Memory B cell (primary cell): Measurements from ENCODE around the gene RPTOR.

Experiments
- ATAC-seq: fragments of 150-1000 bp; cut with Tn5 transposase; 2 replicates; pipeline ENCODE4 v1.10.0; 2021; ENCODE audit warnings: low read depth, mild to moderate bottlenecking, moderate library complexity
- DNase-seq, 2 donors: peaks; one replicate each; pipeline ENCODE4 v3.0.0; 2022; ENCODE audit warnings: low spot score in 2 of 2
- H3K27ac Mint-ChIP-seq: one replicate; pipeline ENCODE4 v1.8.0; 2022; ENCODE audit warnings: mild to moderate bottlenecking, moderate library complexity, mixed read lengths
- H3K27me3 Mint-ChIP-seq: one replicate; pipeline ENCODE4 v1.8.0; 2022; ENCODE audit warnings: mixed read lengths
- H3K36me3 Mint-ChIP-seq: one replicate; pipeline ENCODE4 v1.8.0; 2022; ENCODE audit warnings: mild to moderate bottlenecking, mixed read lengths
- H3K4me1 Mint-ChIP-seq: one replicate; pipeline ENCODE4 v1.8.0; 2022; ENCODE audit warnings: mixed read lengths
- H3K4me3 Mint-ChIP-seq: one replicate; pipeline ENCODE4 v1.8.0; 2022; ENCODE audit warnings: mild to moderate bottlenecking, moderate library complexity, mixed read lengths
- H3K9me3 Mint-ChIP-seq: one replicate; pipeline ENCODE4 v1.8.0; 2022; ENCODE audit warnings: mixed read lengths

Gene RPTOR

GRCh38 chr17:80992077-80992947 is 447.7 kb downstream of the RPTOR start:
- peak; percentile 17 for ATAC-seq
- H3K36me3 Mint-ChIP-seq = peaks cover 15% of the 10 kb centered on the region
- H3K4me1 Mint-ChIP-seq = peaks cover 17% of the 10 kb centered on the region
- peak overlapping the region; percentile 45 for H3K27ac Mint-ChIP-seq
- H3K9me3 Mint-ChIP-seq = no peaks in the 10 kb centered on the region
- peak overlapping the region; percentile 69 for H3K4me3 Mint-ChIP-seq
- DNase-seq = no peak
- H3K27me3 Mint-ChIP-seq = no peaks in the 10 kb centered on the region

DNA sequence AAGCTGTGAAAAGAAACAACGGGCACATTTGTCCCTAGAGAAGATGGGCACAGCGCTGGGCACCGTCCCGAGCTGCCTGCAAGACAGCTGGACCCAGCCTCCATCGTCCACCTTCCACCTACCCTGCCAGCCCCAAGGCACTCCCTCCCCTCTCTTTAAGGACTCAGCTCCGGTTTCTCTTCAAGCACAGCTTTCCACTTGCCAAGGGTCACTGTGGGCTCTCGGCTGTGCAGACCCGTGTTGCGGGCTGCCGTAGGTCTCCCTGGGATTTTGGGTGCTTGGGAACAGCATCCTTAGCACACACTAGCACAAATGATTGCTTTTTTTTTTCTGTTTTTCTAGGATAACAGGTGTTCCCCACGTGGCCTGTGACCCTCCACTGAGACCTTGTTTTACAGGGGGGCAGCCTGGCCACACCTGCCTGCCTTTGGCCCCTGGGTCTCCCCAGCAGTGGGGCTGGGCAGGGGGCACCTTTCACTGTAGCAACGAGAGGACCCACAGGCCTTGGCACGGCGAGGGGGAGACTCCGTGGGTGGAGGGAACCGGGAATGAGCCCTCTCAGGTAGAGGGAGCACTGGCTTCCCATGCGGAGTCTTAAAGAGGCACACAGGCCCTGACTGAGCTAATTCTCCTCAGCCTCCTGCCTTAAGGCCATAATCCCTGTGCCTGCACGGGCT is 448.4 kb downstream of the RPTOR start:
- Mint-ChIP-seq H3K4me3 (peak overlapping the region; percentile 69), H3K27me3 (no peaks in the 10 kb centered on the region), H3K9me3 (no peaks in the 10 kb centered on the region), H3K4me1 (peaks cover 13% of the 10 kb centered on the region), H3K27ac (peak overlapping the region; percentile 45), H3K36me3 (peaks cover 15% of the 10 kb centered on the region)
- DNase-seq (no peak), ATAC-seq (no peak)

DNA sequence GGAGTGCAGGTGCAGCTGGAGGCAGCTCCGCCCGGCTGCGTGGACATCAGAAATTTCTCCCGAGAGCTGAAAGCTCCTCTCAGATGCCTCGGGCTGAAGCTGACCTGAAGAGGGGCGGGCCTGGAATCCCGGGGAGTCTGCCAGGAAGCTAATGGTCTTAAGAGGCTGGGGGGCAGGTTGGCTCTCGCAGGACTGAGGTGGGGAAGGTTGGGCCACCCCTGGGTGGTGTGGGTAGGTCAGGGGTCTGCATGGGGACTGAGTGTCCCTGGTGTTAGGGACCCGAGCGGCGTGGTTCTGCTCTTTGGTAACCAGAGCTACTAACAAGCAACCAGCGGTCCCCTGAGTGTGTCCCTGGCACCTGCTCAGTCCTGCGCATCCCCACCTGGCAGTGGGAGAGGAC is 450.5 kb downstream of the RPTOR start:
- H3K4me3 Mint-ChIP-seq = no peak overlapping the region
- DNase-seq (no peak), ATAC-seq (no peak)

DNA sequence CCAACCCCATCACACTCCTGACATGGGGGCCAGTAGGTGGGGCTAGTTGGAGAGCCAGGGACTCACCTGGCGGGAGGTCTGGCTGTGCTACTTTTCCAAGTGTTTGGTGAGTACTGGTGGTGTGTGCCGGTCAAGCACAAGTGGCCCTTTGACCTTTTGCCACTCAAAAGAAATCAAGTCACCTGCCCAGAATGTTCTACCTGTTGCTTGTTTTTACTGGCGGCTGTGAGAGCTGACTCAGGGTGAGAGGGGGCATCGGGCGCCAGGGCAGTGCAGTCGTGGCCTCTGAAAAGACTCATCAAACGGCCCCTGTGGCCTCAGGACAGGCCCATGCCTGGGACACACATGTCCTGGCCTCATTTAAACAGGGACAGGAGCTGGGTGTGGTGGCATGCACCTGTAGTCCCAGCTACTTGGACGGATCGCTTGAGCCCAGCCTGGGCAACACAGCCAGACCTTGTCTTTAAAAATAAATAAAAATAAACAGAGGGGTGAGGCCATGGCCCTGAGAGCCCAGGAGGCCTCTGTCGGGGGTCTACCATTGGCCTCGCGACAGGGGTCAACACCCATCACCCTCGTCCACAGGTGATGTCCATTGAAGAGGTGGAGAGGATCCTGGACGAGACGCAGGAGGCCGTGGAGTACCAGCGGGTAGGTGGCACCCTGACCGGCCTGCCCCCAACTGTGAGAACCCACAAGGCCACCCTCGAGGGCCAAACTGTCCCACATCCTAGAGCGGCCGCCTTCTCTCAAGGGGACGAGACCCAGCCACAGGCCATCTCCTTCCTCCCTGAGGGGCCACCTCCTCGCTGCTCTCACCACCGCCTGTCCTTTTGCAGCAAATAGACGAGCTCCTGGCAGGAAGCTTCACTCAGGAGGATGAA is 452.0 kb downstream of the RPTOR start:
- H3K4me3 Mint-ChIP-seq = no peak overlapping the region
- peaks cover 8% of the 10 kb centered on the region for H3K4me1 Mint-ChIP-seq
- no peaks in the 10 kb centered on the region for H3K9me3 Mint-ChIP-seq
- peaks cover 23% of the 10 kb centered on the region for H3K36me3 Mint-ChIP-seq
- no peak overlapping the region for H3K27ac Mint-ChIP-seq
- H3K27me3 Mint-ChIP-seq = no peaks in the 10 kb centered on the region
- no peak for DNase-seq
- no peak for ATAC-seq

More for the DNA sequence above, 450.5 kb downstream of the RPTOR start:
- H3K9me3 Mint-ChIP-seq = no peaks in the 10 kb centered on the region
- peaks cover 23% of the 10 kb centered on the region for H3K36me3 Mint-ChIP-seq
- peaks cover 10% of the 10 kb centered on the region for H3K4me1 Mint-ChIP-seq
- no peak overlapping the region for H3K27ac Mint-ChIP-seq
- H3K27me3 Mint-ChIP-seq = no peaks in the 10 kb centered on the region

DNA sequence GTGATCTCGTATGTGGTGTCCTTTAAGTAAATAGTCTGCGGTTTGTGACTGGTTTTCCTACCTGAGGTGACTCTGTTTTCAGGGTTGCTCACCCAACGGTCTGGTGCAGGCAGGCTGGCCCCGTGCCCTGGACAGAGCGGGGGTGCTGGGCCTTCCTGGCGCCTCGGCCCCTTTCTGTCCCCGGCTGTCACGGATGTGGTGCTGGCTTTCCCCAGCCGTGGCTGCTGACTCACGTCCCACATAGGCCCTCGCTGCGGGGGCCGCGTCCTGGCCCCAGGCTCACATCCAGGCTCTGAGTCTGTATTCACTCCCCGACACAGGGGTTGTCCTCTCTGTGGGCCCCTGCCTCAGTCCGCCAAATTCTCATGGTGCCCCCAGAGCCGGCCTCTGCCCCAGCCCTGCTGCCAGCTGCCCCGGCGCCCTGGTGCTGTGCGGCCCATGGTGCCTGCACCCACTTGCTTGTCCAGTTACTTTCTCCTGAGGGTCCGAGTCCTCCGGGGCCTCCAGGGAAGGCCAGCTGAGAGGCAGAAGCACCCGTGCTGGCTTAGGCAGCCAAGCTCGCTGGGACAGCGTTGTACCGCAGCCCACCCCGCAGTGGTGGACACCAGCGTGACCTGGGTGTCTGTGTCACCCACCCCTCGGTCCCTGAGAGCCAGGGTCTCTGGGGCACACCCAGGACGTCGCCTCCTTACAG is 452.9 kb downstream of the RPTOR start:
- Mint-ChIP-seq H3K27ac (no peak overlapping the region), H3K36me3 (peaks cover 23% of the 10 kb centered on the region), H3K27me3 (no peaks in the 10 kb centered on the region), H3K4me3 (no peak overlapping the region), H3K9me3 (no peaks in the 10 kb centered on the region), H3K4me1 (peaks cover 8% of the 10 kb centered on the region)
- ATAC-seq (no peak), DNase-seq (no peak)

DNA sequence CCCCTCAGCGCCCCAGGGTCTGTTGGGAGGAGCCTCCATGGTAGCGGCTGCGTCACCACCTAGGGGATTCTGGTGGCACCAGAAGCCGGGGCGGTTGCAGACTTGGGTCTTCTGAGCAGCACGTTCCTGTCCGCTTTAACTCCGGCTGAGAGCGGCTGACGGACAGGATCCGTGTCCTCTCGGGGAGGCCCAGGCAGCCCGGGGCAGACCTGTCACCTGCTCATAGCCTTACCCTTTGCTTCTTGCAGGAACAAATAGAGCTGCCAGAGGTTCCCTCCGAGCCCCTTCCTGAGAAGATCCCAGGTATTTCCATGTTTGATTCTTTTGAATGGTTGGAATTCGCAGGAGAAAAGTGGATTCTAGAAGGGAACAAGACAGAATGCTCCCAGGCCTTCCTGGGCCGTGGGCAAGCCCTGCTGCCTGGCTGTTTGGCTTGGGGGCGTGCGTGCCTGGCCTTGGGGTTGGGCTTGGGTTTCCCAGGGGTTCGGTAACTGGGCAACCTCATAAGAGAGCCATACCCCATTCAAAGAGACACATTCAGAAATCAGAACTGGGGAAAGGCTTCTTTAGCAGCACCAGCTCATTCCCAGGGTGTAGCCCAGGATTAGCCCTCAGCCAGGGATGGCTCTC is 453.6 kb downstream of the RPTOR start:
- Mint-ChIP-seq H3K9me3 (no peaks in the 10 kb centered on the region), H3K4me1 (peaks cover 3% of the 10 kb centered on the region), H3K36me3 (peaks cover 23% of the 10 kb centered on the region), H3K4me3 (no peak overlapping the region), H3K27me3 (no peaks in the 10 kb centered on the region), H3K27ac (no peak overlapping the region)
- ATAC-seq (no peak), DNase-seq (no peak)

DNA sequence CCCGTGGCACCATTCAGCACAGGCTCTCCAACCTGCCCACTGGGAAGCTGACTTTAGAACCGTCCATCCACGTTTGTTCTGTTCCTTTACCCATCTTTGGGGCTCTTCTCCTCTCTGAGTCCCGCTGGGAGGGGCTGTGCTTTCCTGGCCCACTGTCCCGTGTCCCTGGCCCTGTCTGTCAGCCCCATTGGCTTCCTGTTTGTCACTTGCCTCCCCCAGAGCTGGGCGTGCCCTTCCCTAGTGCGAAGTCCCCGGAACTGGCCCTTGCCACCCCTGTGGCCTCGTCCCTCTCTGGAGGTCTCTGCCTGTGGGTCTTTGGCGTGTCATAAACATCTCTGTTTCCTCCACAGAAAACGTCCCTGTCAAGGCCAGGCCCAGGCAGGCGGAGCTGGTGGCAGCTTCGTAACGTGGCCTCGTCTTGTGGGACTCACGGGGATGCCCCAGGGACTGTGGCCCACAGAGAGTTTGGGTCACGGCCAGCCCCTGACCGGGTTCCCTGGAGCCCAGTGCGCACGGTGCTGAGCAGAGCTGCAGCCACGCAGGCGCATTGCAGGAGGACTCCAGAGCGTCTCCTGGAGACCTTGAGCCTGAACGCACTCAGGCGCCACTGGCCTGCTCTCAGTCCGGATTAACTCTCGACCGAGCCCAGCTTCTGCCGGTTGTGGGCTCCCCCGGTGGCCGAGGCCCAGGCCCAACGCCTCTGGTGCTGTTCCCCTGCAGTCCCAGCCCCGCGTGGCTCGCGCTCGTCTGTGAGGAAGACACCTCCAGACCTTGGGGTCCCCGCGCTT is 454.3 kb downstream of the RPTOR start:
- Mint-ChIP-seq H3K9me3 (no peaks in the 10 kb centered on the region), H3K27ac (no peak overlapping the region), H3K36me3 (peaks cover 23% of the 10 kb centered on the region), H3K4me1 (no peaks in the 10 kb centered on the region), H3K4me3 (no peak overlapping the region), H3K27me3 (peaks cover 4% of the 10 kb centered on the region)
- no peak for ATAC-seq
- no peak for DNase-seq

GRCh38 chr17:80999536-81000333 is 455.1 kb downstream of the RPTOR start:
- H3K4me3 Mint-ChIP-seq = no peak overlapping the region

GRCh38 chr17:81000334-81000630 is 455.6 kb downstream of the RPTOR start:
- Mint-ChIP-seq H3K27ac (no peak overlapping the region), H3K4me1 (peaks cover 4% of the 10 kb centered on the region), H3K9me3 (no peaks in the 10 kb centered on the region), H3K27me3 (peaks cover 7% of the 10 kb centered on the region), H3K4me3 (no peak overlapping the region), H3K36me3 (peaks cover 20% of the 10 kb centered on the region)
- ATAC-seq = no peak
- no peak for DNase-seq

More at GRCh38 chr17:80999536-81000333, 455.1 kb downstream of the RPTOR start:
- peaks cover 2% of the 10 kb centered on the region for H3K4me1 Mint-ChIP-seq
- ATAC-seq = no peak
- H3K27me3 Mint-ChIP-seq = peaks cover 5% of the 10 kb centered on the region
- H3K9me3 Mint-ChIP-seq = no peaks in the 10 kb centered on the region
- DNase-seq = no peak
- no peak overlapping the region for H3K27ac Mint-ChIP-seq
- H3K36me3 Mint-ChIP-seq = peaks cover 21% of the 10 kb centered on the region

- H3K36me3 Mint-ChIP-seq = peaks cover 16% of the 10 kb centered on the region
- DNase-seq (no peak), ATAC-seq (no peak)
- peaks cover 4% of the 10 kb centered on the region for H3K4me1 Mint-ChIP-seq
- no peak overlapping the region for H3K4me3 Mint-ChIP-seq
- H3K9me3 Mint-ChIP-seq = no peaks in the 10 kb centered on the region
- peaks cover 7% of the 10 kb centered on the region for H3K27me3 Mint-ChIP-seq
- H3K27ac Mint-ChIP-seq = no peak overlapping the region
Measured at GRCh38 chr17:81000631-81001357, 456.2 kb downstream of the RPTOR start.

DNA sequence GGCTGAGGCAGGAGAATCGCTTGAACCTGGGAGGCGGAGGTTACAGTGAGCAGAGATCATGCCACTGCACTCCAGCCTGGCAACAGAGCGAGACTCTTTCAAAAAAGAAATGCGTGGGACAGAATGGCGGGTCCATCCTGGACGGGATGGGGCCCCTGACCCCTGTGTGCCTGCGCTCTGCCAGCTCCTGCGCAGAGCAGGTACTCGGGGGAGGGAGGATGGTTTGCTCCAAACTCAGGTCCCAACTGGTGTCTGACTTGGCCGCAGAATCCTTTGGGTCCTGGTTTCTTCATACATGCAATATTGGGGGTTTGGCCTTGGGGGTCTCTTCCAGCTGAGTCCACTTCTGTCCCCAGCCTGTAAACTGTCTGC is 457.4 kb downstream of the RPTOR start:
- peaks cover 7% of the 10 kb centered on the region for H3K27me3 Mint-ChIP-seq
- H3K27ac Mint-ChIP-seq = no peak overlapping the region
- no peak for ATAC-seq
- H3K9me3 Mint-ChIP-seq = no peaks in the 10 kb centered on the region
- H3K36me3 Mint-ChIP-seq = peaks cover 9% of the 10 kb centered on the region
- H3K4me1 Mint-ChIP-seq = peaks cover 4% of the 10 kb centered on the region
- DNase-seq = no peak
- no peak overlapping the region for H3K4me3 Mint-ChIP-seq
